ENCODE measurements around the gene ATG2A. TPM values are rescaled to one million over a fixed set of nuclear protein-coding genes. Genes with fewer than 3 reads are reported as not detected.

ATG2A gene
- total and polyA plus RNA-seq, 9 of the 15 experiments (the other 6 are each of a cell fraction or from before 2014, with no cell fraction given) = 0.25 to 45.9 (median 5.2) TPM

DNA sequence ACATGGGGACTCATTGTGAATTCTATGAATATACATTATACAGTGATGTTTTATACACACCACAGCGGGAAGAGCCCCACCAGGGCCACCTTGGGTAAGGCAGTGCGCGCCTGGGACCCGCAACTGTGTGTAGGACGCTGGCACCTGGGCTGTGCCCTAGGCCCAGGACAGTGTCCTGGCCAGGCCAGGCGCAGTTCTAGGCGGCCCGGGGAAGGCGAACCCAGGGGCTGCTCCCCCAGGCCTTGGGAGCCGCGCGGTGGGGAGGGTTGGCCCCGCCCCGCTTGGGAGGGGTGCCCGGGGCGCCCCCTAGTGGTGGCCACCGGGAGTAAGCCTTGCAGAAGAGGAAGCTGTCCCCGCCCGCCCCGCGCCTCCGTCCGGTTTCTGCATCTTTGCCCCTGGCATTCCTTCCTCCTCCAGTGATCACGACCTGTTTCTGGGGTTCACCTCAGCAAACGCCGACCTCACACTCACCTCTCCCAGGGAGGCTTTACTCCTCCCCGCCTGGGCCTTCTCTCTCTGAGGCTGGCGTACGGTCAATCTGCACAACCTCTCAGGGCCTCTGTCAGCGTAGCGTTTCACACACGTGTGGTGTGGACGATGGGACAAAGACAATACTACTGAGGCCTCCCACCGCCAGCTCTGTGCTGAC is 29.1 kb downstream of the ATG2A start (continued):
- TF ChIP-seq, protein P1, sequence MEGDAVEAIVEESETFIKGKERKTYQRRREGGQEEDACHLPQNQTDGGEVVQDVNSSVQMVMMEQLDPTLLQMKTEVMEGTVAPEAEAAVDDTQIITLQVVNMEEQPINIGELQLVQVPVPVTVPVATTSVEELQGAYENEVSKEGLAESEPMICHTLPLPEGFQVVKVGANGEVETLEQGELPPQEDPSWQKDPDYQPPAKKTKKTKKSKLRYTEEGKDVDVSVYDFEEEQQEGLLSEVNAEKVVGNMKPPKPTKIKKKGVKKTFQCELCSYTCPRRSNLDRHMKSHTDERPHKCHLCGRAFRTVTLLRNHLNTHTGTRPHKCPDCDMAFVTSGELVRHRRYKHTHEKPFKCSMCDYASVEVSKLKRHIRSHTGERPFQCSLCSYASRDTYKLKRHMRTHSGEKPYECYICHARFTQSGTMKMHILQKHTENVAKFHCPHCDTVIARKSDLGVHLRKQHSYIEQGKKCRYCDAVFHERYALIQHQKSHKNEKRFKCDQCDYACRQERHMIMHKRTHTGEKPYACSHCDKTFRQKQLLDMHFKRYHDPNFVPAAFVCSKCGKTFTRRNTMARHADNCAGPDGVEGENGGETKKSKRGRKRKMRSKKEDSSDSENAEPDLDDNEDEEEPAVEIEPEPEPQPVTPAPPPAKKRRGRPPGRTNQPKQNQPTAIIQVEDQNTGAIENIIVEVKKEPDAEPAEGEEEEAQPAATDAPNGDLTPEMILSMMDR (IDR thresholded peaks at IDR 0.05 in 2 of 3, conservative IDR thresholded peaks at IDR 0.05 in 1 of 3; ENCODE audit: insufficient read depth in 2 of 3, low read depth in 1 of 3, low read length in 3 of 3) = peak; percentile 92 to 93 (median 92)
- no peak for TF ChIP-seq ZNF41 (CRISPR knock-in tag; conservative IDR thresholded peaks at IDR 0.05)
- TF ChIP-seq, protein P2, sequence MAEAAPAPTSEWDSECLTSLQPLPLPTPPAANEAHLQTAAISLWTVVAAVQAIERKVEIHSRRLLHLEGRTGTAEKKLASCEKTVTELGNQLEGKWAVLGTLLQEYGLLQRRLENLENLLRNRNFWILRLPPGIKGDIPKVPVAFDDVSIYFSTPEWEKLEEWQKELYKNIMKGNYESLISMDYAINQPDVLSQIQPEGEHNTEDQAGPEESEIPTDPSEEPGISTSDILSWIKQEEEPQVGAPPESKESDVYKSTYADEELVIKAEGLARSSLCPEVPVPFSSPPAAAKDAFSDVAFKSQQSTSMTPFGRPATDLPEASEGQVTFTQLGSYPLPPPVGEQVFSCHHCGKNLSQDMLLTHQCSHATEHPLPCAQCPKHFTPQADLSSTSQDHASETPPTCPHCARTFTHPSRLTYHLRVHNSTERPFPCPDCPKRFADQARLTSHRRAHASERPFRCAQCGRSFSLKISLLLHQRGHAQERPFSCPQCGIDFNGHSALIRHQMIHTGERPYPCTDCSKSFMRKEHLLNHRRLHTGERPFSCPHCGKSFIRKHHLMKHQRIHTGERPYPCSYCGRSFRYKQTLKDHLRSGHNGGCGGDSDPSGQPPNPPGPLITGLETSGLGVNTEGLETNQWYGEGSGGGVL (CRISPR knock-in tag; IDR thresholded peaks at IDR 0.05) = no peak
- TF ChIP-seq CBX2 (IDR thresholded peaks at IDR 0.05; ENCODE audit: insufficient read depth, low read length, poor library complexity, severe bottlenecking) = no peak
- no peak for TF ChIP-seq ZNF263 (CRISPR knock-in tag; IDR thresholded peaks at IDR 0.05; ENCODE audit: borderline replicate concordance)
- TF ChIP-seq BMI1 (IDR thresholded peaks at IDR 0.05; ENCODE audit: low read length) = no peak
- TF ChIP-seq CSDE1 (IDR thresholded peaks at IDR 0.05) = no peak
- 0 out of 2 replicates have a peak, but pooled peaks have one; percentile 21 for TF ChIP-seq TCF7 (IDR thresholded peaks at IDR 0.05; ENCODE audit: borderline replicate concordance)
- TF ChIP-seq SNRNP70 (optimal IDR thresholded peaks at IDR 0.05; ENCODE audit: low read depth, low read length) = no peak
- TF ChIP-seq, protein P3, sequence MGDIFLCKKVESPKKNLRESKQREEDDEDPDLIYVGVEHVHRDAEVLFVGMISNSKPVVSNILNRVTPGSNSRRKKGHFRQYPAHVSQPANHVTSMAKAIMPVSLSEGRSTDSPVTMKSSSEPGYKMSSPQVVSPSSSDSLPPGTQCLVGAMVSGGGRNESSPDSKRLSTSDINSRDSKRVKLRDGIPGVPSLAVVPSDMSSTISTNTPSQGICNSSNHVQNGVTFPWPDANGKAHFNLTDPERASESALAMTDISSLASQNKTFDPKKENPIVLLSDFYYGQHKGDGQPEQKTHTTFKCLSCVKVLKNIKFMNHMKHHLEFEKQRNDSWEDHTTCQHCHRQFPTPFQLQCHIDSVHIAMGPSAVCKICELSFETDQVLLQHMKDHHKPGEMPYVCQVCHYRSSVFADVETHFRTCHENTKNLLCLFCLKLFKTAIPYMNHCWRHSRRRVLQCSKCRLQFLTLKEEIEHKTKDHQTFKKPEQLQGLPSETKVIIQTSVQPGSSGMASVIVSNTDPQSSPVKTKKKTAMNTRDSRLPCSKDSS (IDR thresholded peaks at IDR 0.05; ENCODE audit: low read depth, partially characterized antibody) = no peak
- TF ChIP-seq TBP (optimal IDR thresholded peaks at IDR 0.05; ENCODE audit: low read depth, low read length) = peak; percentile 40
- peak; percentile 73 for TF ChIP-seq L3MBTL2 (IDR thresholded peaks at IDR 0.05)
- 0 out of 2 replicates have a peak, but pooled peaks have one; percentile 67 for TF ChIP-seq PHB (CRISPR knock-in tag; IDR thresholded peaks at IDR 0.05)
- TF ChIP-seq ZKSCAN8 (CRISPR knock-in tag; IDR thresholded peaks at IDR 0.05) = no peak
- TF ChIP-seq, protein P4, sequence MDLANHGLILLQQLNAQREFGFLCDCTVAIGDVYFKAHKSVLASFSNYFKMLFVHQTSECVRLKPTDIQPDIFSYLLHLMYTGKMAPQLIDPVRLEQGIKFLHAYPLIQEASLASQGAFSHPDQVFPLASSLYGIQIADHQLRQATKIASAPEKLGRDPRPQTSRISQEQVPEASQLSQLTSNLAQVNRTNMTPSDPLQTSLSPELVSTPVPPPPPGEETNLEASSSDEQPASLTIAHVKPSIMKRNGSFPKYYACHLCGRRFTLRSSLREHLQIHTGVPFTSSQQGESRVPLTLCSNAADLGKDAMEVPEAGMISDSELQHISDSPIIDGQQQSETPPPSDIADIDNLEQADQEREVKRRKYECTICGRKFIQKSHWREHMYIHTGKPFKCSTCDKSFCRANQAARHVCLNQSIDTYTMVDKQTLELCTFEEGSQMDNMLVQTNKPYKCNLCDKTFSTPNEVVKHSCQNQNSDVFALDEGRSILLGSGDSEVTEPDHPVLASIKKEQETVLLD (IDR thresholded peaks at IDR 0.05) = 0 out of 2 replicates have a peak, but pooled peaks have one; percentile 18
- no peak for TF ChIP-seq NCOA4 (IDR thresholded peaks at IDR 0.05; ENCODE audit: partially characterized antibody)
- TF ChIP-seq, protein P5, sequence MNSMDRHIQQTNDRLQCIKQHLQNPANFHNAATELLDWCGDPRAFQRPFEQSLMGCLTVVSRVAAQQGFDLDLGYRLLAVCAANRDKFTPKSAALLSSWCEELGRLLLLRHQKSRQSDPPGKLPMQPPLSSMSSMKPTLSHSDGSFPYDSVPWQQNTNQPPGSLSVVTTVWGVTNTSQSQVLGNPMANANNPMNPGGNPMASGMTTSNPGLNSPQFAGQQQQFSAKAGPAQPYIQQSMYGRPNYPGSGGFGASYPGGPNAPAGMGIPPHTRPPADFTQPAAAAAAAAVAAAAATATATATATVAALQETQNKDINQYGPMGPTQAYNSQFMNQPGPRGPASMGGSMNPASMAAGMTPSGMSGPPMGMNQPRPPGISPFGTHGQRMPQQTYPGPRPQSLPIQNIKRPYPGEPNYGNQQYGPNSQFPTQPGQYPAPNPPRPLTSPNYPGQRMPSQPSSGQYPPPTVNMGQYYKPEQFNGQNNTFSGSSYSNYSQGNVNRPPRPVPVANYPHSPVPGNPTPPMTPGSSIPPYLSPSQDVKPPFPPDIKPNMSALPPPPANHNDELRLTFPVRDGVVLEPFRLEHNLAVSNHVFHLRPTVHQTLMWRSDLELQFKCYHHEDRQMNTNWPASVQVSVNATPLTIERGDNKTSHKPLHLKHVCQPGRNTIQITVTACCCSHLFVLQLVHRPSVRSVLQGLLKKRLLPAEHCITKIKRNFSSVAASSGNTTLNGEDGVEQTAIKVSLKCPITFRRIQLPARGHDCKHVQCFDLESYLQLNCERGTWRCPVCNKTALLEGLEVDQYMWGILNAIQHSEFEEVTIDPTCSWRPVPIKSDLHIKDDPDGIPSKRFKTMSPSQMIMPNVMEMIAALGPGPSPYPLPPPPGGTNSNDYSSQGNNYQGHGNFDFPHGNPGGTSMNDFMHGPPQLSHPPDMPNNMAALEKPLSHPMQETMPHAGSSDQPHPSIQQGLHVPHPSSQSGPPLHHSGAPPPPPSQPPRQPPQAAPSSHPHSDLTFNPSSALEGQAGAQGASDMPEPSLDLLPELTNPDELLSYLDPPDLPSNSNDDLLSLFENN (IDR thresholded peaks at IDR 0.05; ENCODE audit: low read depth in 2 of 2, low read length in 2 of 2) = 0 out of 4 replicates have a peak, but pooled peaks of 1 of the 2 experiments have one; percentile 5

All from K562 (cell line).